Mesenchymal stem cell (in vitro differentiated cells and primary cell): ENCODE data around the gene HDAC1.
A peak's percentile ranks its signal among the peaks of the same experiment; 100 is the strongest.

Experiments used
- DNase-seq: peaks from one replicate; pipeline ENCODE4 v3.0.0-alpha.2; 2013
- H2AFZ ChIP-seq: one replicate; pipeline ENCODE4 v1.6.1; 2013; ENCODE audit warnings: low read depth, mild to moderate bottlenecking, control low read depth, inconsistent platforms, low read length, moderate library complexity
- H2AK5ac ChIP-seq: 2 replicates; pipeline ENCODE4 v1.6.1; 2013; ENCODE audit warnings: low read length, moderate library complexity, mild to moderate bottlenecking, inconsistent platforms; ENCODE audit not compliant: severe bottlenecking
- H2BK120ac ChIP-seq: one replicate; pipeline ENCODE4 v1.6.1; 2013; ENCODE audit warnings: low read depth, mild to moderate bottlenecking, inconsistent platforms, low read length, moderate library complexity
- H2BK12ac ChIP-seq, 2 experiments: one replicate each; pipeline ENCODE4 v1.6.1; 2013; ENCODE audit warnings: inconsistent platforms in 2 of 2, low read length in 2 of 2, mild to moderate bottlenecking in 2 of 2, moderate library complexity in 2 of 2, control low read depth in 1 of 2
- H2BK15ac ChIP-seq: one replicate; pipeline ENCODE4 v1.6.1; 2013; ENCODE audit warnings: mild to moderate bottlenecking, low read depth, inconsistent platforms; ENCODE audit not compliant: poor library complexity, severe bottlenecking
- H2BK5ac ChIP-seq: 2 replicates; pipeline ENCODE4 v1.6.1; 2013; ENCODE audit warnings: low read depth, mild to moderate bottlenecking, low read length, control low read depth, inconsistent platforms; ENCODE audit not compliant: poor library complexity, severe bottlenecking
- H3K14ac ChIP-seq, 2 experiments: one replicate each; pipeline ENCODE4 v1.6.1; 2013; ENCODE audit warnings: inconsistent platforms in 2 of 2, low read length in 2 of 2, control low read depth in 1 of 2, mild to moderate bottlenecking in 1 of 2, moderate library complexity in 1 of 2
- H3K18ac ChIP-seq, 2 experiments: one replicate each; pipeline ENCODE4 v1.6.1; 2013; ENCODE audit warnings: inconsistent platforms in 2 of 2, low read length in 2 of 2, control low read depth in 1 of 2, low read depth in 1 of 2, mild to moderate bottlenecking in 1 of 2
- H3K23ac ChIP-seq, 2 experiments: one replicate each; pipeline ENCODE4 v1.6.1; 2013; ENCODE audit warnings: inconsistent platforms in 2 of 2, low read length in 2 of 2, mild to moderate bottlenecking in 2 of 2, moderate library complexity in 2 of 2, control low read depth in 1 of 2
- H3K27ac ChIP-seq: 2 replicates; pipeline ENCODE4 v1.5.1; 2013; ENCODE audit warnings: mild to moderate bottlenecking, moderate library complexity, low read length, control low read depth, inconsistent platforms; ENCODE audit not compliant: poor library complexity, severe bottlenecking
- H3K27me3 ChIP-seq, 2 experiments: 2 replicates each; pipeline versions ENCODE4 v1.6.1 to v1.7.0; 2013; ENCODE audit warnings: low read length in 2 of 2, mild to moderate bottlenecking in 2 of 2, moderate library complexity in 2 of 2, control low read depth in 1 of 2, inconsistent platforms in 1 of 2; ENCODE audit not compliant: control insufficient read depth in 1 of 2, insufficient read depth in 1 of 2
- H3K36me3 ChIP-seq, 2 experiments: 2 replicates each; pipeline versions ENCODE4 v1.6.1 to v1.7.0; 2013; ENCODE audit warnings: low read length in 2 of 2, control low read depth in 1 of 2, inconsistent platforms in 1 of 2, low read depth in 1 of 2, mild to moderate bottlenecking in 1 of 2; ENCODE audit not compliant: insufficient read depth in 2 of 2, control insufficient read depth in 1 of 2
- H3K4ac ChIP-seq, 2 experiments: one replicate each; pipeline ENCODE4 v1.6.1; 2013; ENCODE audit warnings: inconsistent platforms in 2 of 2, low read length in 2 of 2, mild to moderate bottlenecking in 2 of 2, moderate library complexity in 2 of 2, control low read depth in 1 of 2, low read depth in 1 of 2
- H3K4me1 ChIP-seq: 2 replicates; pipeline ENCODE4 v1.6.1; 2013; ENCODE audit warnings: low read depth, low read length, control low read depth; ENCODE audit not compliant: control insufficient read depth, insufficient read depth
- H3K4me2 ChIP-seq: 2 replicates; pipeline ENCODE4 v1.6.1; 2013; ENCODE audit warnings: low read length, mild to moderate bottlenecking, inconsistent platforms; ENCODE audit not compliant: poor library complexity, severe bottlenecking
- H3K4me3 ChIP-seq, 2 experiments: 2 replicates each; pipeline versions ENCODE4 v1.5.1 to v1.7.0; 2013; ENCODE audit warnings: low read length in 2 of 2, mild to moderate bottlenecking in 2 of 2, control low read depth in 1 of 2, low read depth in 1 of 2; ENCODE audit not compliant: insufficient read depth in 1 of 2
- H3K79me1 ChIP-seq: replicated peaks from 2 replicates; pipeline ENCODE4 v1.6.1; 2013; ENCODE audit warnings: mild to moderate bottlenecking, control low read depth, low read length, inconsistent platforms; ENCODE audit not compliant: poor library complexity, severe bottlenecking
- H3K9ac ChIP-seq: 2 replicates; pipeline ENCODE4 v1.7.0; 2013; ENCODE audit warnings: mild to moderate bottlenecking, low read length, moderate library complexity
- H3K9me3 ChIP-seq: 2 replicates; pipeline ENCODE4 v1.7.0; 2013; ENCODE audit warnings: mild to moderate bottlenecking, low read length; ENCODE audit not compliant: control insufficient read depth
- H4K8ac ChIP-seq: one replicate; pipeline ENCODE4 v1.6.1; 2013; ENCODE audit warnings: inconsistent platforms, mild to moderate bottlenecking, low read length, moderate library complexity
- H4K91ac ChIP-seq: one replicate; pipeline ENCODE4 v1.6.1; 2013; ENCODE audit warnings: mild to moderate bottlenecking, low read length, inconsistent platforms
- WGBS: methylation state at CpG from one replicate; pipeline ENCODE4 v1.1.7; 2013; ENCODE audit warnings: mixed read lengths; 5-methylcytosine and 5-hydroxymethylcytosine counted together

Gene HDAC1

GRCh38 chr1:32363713-32364112, 71.8 kb downstream of the HDAC1 start:
- no peak overlapping the region for H2BK12ac ChIP-seq
- no peak overlapping the region for H2AK5ac ChIP-seq
- peaks cover 56 to 69% of the 10 kb centered on the region in 2 experiments for H3K36me3 ChIP-seq
- no peaks in the 10 kb centered on the region for H3K27me3 ChIP-seq
- no peak overlapping the region for H3K4ac ChIP-seq
- H4K91ac ChIP-seq: peak overlapping the region; percentile 72
- no peak overlapping the region for H3K18ac ChIP-seq
- peak overlapping the region; percentile 39 for H2BK15ac ChIP-seq
- H3K9me3 ChIP-seq: no peaks in the 10 kb centered on the region
- H2AFZ ChIP-seq: no peak overlapping the region
- H3K79me1 ChIP-seq: peaks cover 6% of the 10 kb centered on the region
- no peak overlapping the region for H3K4me2 ChIP-seq
- H4K8ac ChIP-seq: peak overlapping the region; percentile 17
- peaks cover 18% of the 10 kb centered on the region for H3K4me1 ChIP-seq
- DNase-seq: no peak
- H3K14ac ChIP-seq: no peak overlapping the region
- no peak overlapping the region for H3K9ac ChIP-seq
- 98% methylated on average over 12 of the region's 12 CpGs for WGBS
- H3K4me3 ChIP-seq: peak overlapping the region in 1 of 2 experiments; percentile 0
- no peak overlapping the region for H3K23ac ChIP-seq
- H2BK5ac ChIP-seq: no peak overlapping the region
- H2BK120ac ChIP-seq: no peak overlapping the region
- no peak overlapping the region for H3K27ac ChIP-seq

- no peak overlapping the region for H3K23ac ChIP-seq
- H3K4ac ChIP-seq: no peak overlapping the region
- no peak overlapping the region for H4K91ac ChIP-seq
- H3K9ac ChIP-seq: no peak overlapping the region
- no peak overlapping the region for H2BK15ac ChIP-seq
- no peak overlapping the region for H2BK5ac ChIP-seq
- no peak overlapping the region for H3K18ac ChIP-seq
- H2BK120ac ChIP-seq: no peak overlapping the region
- H3K27ac ChIP-seq: no peak overlapping the region
- no peak overlapping the region for H2AK5ac ChIP-seq
- H3K36me3 ChIP-seq: peaks cover 66 to 70% of the 10 kb centered on the region in 2 experiments
- no peak overlapping the region for H3K14ac ChIP-seq
- H2AFZ ChIP-seq: no peak overlapping the region
- DNase-seq: no peak
- no peak overlapping the region for H3K4me2 ChIP-seq
- H2BK12ac ChIP-seq: no peak overlapping the region
- H3K9me3 ChIP-seq: no peaks in the 10 kb centered on the region
- no peaks in the 10 kb centered on the region for H3K27me3 ChIP-seq
- WGBS: 99% methylated on average over 3 of the region's 5 CpGs
- peaks cover 18% of the 10 kb centered on the region for H3K4me1 ChIP-seq
- no peak overlapping the region for H4K8ac ChIP-seq
- no peak overlapping the region for H3K4me3 ChIP-seq
- H3K79me1 ChIP-seq: peaks cover 6% of the 10 kb centered on the region
Observed at GRCh38 chr1:32364836-32365235, 73.0 kb downstream of the HDAC1 start.

DNA sequence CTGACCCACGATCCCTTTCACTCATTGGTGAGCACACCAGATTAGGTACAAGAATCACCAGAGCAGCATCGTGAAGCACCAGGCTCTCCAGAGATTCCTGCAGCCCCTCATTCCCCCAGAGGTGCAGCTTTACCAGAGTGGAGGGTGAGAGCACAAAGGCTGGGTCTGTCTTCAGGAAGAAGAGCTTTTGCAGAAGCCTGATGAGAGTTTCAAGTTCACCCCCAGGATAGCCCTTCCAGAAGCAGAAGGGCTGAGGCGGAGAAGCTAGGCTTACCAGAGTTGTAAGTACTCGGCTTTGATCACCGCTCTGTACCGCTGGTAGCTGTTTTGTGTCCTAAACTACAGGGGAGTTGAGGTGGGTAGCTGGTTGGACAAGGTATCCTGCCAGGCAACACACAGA, 73.6 kb downstream of the HDAC1 start:
- Histone ChIP-seq H3K9me3 (no peaks in the 10 kb centered on the region), H2AFZ (no peak overlapping the region), H2AK5ac (no peak overlapping the region), H3K36me3 (peaks cover 67 to 70% of the 10 kb centered on the region in 2 experiments), H4K91ac (no peak overlapping the region), H3K79me1 (peaks cover 6% of the 10 kb centered on the region), H3K4ac (no peak overlapping the region), H3K27me3 (no peaks in the 10 kb centered on the region), H3K27ac (no peak overlapping the region), H2BK12ac (no peak overlapping the region), H3K18ac (no peak overlapping the region), H3K4me3 (no peak overlapping the region), H2BK120ac (no peak overlapping the region), H3K23ac (no peak overlapping the region), H2BK15ac (no peak overlapping the region), H3K4me1 (peaks cover 17% of the 10 kb centered on the region), H3K4me2 (no peak overlapping the region), H2BK5ac (no peak overlapping the region), H4K8ac (no peak overlapping the region), H3K9ac (no peak overlapping the region), H3K14ac (no peak overlapping the region)
- WGBS: 97% methylated on average over 6 of the region's 6 CpGs
- DNase-seq: no peak

GRCh38 chr1:32367912-32368635, 76.2 kb downstream of the HDAC1 start:
- no peak overlapping the region for H2AK5ac ChIP-seq
- WGBS: 100% methylated on average over 7 of the region's 7 CpGs
- no peak overlapping the region for H3K4me3 ChIP-seq

More at GRCh38 chr1:32367912-32368635, 76.2 kb downstream of the HDAC1 start:
- Histone ChIP-seq H2BK12ac (no peak overlapping the region), H3K4ac (no peak overlapping the region), H2BK15ac (no peak overlapping the region), H3K9me3 (no peaks in the 10 kb centered on the region), H2AFZ (no peak overlapping the region), H3K4me2 (no peak overlapping the region), H3K27ac (no peak overlapping the region), H3K27me3 (no peaks in the 10 kb centered on the region), H3K9ac (no peak overlapping the region), H3K14ac (no peak overlapping the region), H3K36me3 (peaks cover 65 to 87% of the 10 kb centered on the region in 2 experiments), H2BK5ac (no peak overlapping the region), H3K79me1 (peaks cover 10% of the 10 kb centered on the region), H3K4me1 (peaks cover 3% of the 10 kb centered on the region), H3K18ac (no peak overlapping the region), H3K23ac (no peak overlapping the region), H4K91ac (no peak overlapping the region), H2BK120ac (no peak overlapping the region), H4K8ac (no peak overlapping the region)
- DNase-seq: no peak
